ENCODE results near the gene POLG2. TPM values are rescaled to one million over a fixed set of nuclear protein-coding genes. Genes with fewer than 3 reads are reported as not detected.
A peak's percentile ranks its signal among the peaks of the same experiment; 100 is the strongest.

Gene POLG2
- total and polyA plus RNA-seq, 9 of the 15 experiments (the other 6 are each of a cell fraction or from before 2014, with no cell fraction given), result 13.4 to 44.8 (median 37.0) TPM

- TF ChIP-seq MGA (IDR thresholded peaks at IDR 0.05) (no peak), POLR2AphosphoS5 (IDR thresholded peaks at IDR 0.05; ENCODE audit: control insufficient read depth, insufficient read depth, low read depth, low read length) (peak; percentile 58), ZNF274 (IDR thresholded peaks at IDR 0.05; ENCODE audit: borderline replicate concordance, low read depth, low read length) (no peak), FOXP1 (CRISPR knock-in tag; IDR thresholded peaks at IDR 0.05) (peak; percentile 16; the same call in 1 of the 2 replicates), DEAF1 (CRISPR knock-in tag; IDR thresholded peaks at IDR 0.05) (no peak), ZHX1 (conservative IDR thresholded peaks at IDR 0.05; ENCODE audit: low read length) (no peak), RCOR1 (IDR thresholded peaks at IDR 0.05; ENCODE audit: borderline replicate concordance in 1 of 2, low read depth in 2 of 2, low read length in 2 of 2) (peak in 1 of 2 experiments; percentile 42; a peak in 3 of 4 replicates), HDAC8 (tag; IDR thresholded peaks at IDR 0.05) (no peak), SMARCA4 (IDR thresholded peaks at IDR 0.05) (no peak), CC2D1A (IDR thresholded peaks at IDR 0.05) (0 out of 2 replicates have a peak, but pooled peaks have one; percentile 16), TCF7L2 (IDR thresholded peaks at IDR 0.05; ENCODE audit: low read depth, low read length) (no peak), CBFB (CRISPR knock-in tag; IDR thresholded peaks at IDR 0.05) (no peak)
These were observed 8.0 kb upstream of the POLG2 start (continued) for GRCh38 chr17:64504769-64505339.
